ENCODE results near the gene VTN.

The VTN gene

GRCh38 chr17:28320215-28321061 lies 49.7 kb downstream of the VTN start:
- no peak for DNase-seq (ENCODE audit: low spot score)

GRCh38 chr17:28319598-28319935 lies 50.5 kb downstream of the VTN start:
- no peak for DNase-seq (ENCODE audit: low spot score)

DNA sequence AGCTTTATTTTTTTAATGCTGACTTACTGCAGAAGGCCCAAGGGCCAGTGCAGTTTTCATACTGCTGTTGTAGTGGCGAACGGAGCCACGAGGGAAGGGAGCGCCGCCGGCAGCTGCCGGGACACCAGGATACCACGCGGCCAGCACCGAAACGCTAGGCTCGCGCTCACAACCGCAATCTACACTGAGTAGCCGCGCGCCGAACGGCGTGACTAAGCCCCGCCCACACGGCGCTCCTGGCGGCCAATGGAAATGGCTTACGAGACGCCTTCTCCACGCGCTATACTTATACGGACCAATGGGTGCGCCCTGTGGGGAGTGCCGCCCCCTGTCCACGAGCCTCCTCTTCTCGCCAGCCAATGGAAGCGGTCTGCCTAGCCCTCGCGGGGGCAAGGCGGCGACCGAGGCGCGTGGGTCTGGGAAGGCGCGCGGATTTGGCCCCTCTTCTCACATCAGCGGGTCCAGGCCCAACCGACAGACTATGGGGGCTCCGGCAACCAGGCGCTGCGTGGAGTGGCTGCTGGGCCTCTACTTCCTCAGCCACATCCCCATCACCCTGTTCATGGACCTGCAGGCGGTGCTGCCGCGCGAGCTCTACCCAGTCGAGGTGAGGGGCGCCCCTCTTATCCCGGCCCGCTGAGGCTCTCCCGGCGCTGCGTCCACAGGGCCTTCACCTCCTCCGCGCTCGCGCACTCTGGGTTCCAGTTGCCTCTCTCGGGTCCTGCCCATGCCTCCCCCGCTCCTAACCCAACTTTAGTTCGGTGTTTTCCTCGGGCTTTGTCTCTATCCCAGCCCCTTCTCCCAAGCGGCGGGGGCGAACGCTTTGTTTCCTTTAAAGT lies 51.1 kb downstream of the VTN start, which contains the start of gene TMEM97:
TMEM97 (plus strand) TSS at position 442 of the 839 bp plus-strand sequence; CDS start at position 482, 40 bp downstream.
- peak; percentile 93 for DNase-seq (ENCODE audit: low spot score)

DNA sequence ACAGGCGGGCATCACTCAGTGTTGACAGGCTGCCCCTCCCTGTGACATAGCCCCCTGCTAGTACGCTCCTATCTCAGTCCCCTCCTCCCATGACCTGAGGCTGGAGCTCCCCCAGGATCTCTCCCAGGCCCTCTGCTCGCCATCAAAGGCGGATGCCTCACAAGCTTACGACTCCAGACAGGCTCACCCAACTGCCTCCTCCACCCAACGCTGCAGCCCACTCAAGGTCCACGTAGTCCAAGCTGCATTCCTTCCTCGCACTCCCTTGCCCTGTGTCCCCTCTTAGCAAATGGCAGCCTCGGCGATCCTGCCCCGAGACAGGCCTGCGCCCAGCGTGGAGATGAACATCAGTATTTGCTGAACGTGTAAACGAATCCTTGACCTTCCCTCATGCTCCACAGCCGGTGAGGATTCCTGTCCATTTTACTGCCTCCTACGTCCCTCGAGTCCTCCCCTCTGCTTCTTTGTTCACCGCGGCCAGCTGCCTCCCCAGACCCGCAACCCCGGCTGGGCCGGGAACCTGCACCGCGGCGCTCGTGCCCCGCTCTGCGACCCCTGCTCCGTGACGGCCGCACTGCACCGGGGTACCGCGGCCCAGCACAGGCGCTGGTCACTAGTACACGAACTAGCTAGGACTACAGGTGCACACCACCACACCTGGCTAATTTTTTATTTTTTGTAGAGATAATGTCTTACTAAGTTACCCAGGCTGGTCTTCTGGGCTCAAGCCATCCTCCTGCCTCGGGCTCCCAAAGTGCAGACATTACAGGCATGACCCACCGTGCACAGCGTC lies 51.9 kb downstream of the VTN start:
- no peak for DNase-seq (ENCODE audit: low spot score)

Measured in CD4-positive, alpha-beta T cell treated with Interleukin-15 for 4 hours (primary cell).